ENCODE results near the gene MAD2L2. TPM values are rescaled to one million over a fixed set of nuclear protein-coding genes. Genes with fewer than 3 reads are reported as not detected.

Gene MAD2L2
- total RNA-seq, 6 experiments from 2014 or later, result 18.0 to 66.4 (median 29.7) TPM

- 92% methylated on average over 2 of the region's 4 CpGs for whole genome bisulfite sequencing (ENCODE audit: insufficient coverage, low coverage, low lambda C conversion rate, missing lambda C conversion rate)
- DNase-seq (no peak), ATAC-seq (no peak)
- intact Hi-C loops (cut with DNase I), result no loop called here
- TF ChIP-seq POLR2A (IDR thresholded peaks at IDR 0.05), result no peak
- TF ChIP-seq, protein P1, sequence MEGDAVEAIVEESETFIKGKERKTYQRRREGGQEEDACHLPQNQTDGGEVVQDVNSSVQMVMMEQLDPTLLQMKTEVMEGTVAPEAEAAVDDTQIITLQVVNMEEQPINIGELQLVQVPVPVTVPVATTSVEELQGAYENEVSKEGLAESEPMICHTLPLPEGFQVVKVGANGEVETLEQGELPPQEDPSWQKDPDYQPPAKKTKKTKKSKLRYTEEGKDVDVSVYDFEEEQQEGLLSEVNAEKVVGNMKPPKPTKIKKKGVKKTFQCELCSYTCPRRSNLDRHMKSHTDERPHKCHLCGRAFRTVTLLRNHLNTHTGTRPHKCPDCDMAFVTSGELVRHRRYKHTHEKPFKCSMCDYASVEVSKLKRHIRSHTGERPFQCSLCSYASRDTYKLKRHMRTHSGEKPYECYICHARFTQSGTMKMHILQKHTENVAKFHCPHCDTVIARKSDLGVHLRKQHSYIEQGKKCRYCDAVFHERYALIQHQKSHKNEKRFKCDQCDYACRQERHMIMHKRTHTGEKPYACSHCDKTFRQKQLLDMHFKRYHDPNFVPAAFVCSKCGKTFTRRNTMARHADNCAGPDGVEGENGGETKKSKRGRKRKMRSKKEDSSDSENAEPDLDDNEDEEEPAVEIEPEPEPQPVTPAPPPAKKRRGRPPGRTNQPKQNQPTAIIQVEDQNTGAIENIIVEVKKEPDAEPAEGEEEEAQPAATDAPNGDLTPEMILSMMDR (IDR thresholded peaks at IDR 0.05), result no peak
- Histone ChIP-seq H3K4me1 (peaks cover 0 to 5% (median 0%) of the 10 kb centered on the region in 4 donors), H3K4me3 (no peak overlapping the region), H3K36me3 (no peaks in the 10 kb centered on the region), H3K27ac (no peak overlapping the region), H3K27me3 (no peaks in the 10 kb centered on the region), H3K9me3 (no peaks in the 10 kb centered on the region)
Measured at GRCh38 chr1:11728126-11728806, 47.3 kb upstream of the MAD2L2 start.

- no peak for ATAC-seq
- 50% methylated on average over 1 of the region's 4 CpGs for WGBS (ENCODE audit: insufficient coverage, low coverage, low lambda C conversion rate, missing lambda C conversion rate)
- H3K4me3 ChIP-seq, result no peak overlapping the region
- H3K4me1 ChIP-seq, result peaks cover 0 to 5% (median 0%) of the 10 kb centered on the region in 4 donors
- H3K27me3 ChIP-seq, result no peaks in the 10 kb centered on the region
- no peak for TF ChIP-seq POLR2A (IDR thresholded peaks at IDR 0.05)
- TF ChIP-seq, protein P1 (IDR thresholded peaks at IDR 0.05), result no peak
- H3K36me3 ChIP-seq, result no peaks in the 10 kb centered on the region
- intact Hi-C loops (cut with DNase I), result no loop called here
- no peaks in the 10 kb centered on the region for H3K9me3 ChIP-seq
- H3K27ac ChIP-seq, result no peak overlapping the region
- DNase-seq, result no peak
Measured at GRCh38 chr1:11727119-11727518, 46.2 kb upstream of the MAD2L2 start.

GRCh38 chr1:11725616-11726015, 44.7 kb upstream of the MAD2L2 start:
- WGBS (ENCODE audit: insufficient coverage, low coverage, low lambda C conversion rate, missing lambda C conversion rate), result 80% methylated on average over 5 of the region's 5 CpGs
- Histone ChIP-seq H3K27ac (no peak overlapping the region), H3K4me3 (no peak overlapping the region), H3K36me3 (no peaks in the 10 kb centered on the region), H3K9me3 (no peaks in the 10 kb centered on the region), H3K4me1 (peaks cover 0 to 5% (median 0%) of the 10 kb centered on the region in 4 donors), H3K27me3 (no peaks in the 10 kb centered on the region)
- DNase-seq (no peak), ATAC-seq (peak in 1 of 4 donors; percentile 20)
- TF ChIP-seq POLR2A (IDR thresholded peaks at IDR 0.05), result no peak
- TF ChIP-seq, protein P1 (IDR thresholded peaks at IDR 0.05), result no peak
- intact Hi-C loops (cut with DNase I), result no loop called here

DNA sequence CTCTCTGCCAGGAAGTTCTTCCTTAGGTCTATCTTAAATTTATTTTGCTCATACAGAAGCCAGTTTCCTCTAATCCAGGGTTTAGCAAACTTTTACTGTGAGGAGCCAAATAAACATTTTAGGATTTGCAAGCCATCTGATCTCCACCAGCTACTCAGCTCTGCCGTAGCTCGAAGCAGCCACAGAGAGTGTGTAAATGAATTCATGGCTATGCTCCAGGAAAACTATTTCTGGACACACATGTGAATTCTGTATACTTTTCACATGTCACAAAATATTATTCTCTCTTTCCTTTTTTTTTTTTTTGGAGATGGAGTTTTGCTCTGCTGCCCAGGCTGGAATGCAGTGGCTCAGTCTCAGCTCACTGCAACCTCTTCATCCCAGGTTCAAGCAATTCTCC, 41.6 kb upstream of the MAD2L2 start:
- Histone ChIP-seq H3K27ac (no peak overlapping the region), H3K36me3 (no peaks in the 10 kb centered on the region), H3K9me3 (no peaks in the 10 kb centered on the region), H3K27me3 (no peaks in the 10 kb centered on the region), H3K4me3 (no peak overlapping the region), H3K4me1 (peaks cover 0 to 4% (median 0%) of the 10 kb centered on the region in 4 donors)
- TF ChIP-seq POLR2A (IDR thresholded peaks at IDR 0.05), result no peak
- WGBS (ENCODE audit: insufficient coverage, low coverage, low lambda C conversion rate, missing lambda C conversion rate), result 39% methylated on average over 2 of the region's 2 CpGs
- ATAC-seq (no peak), DNase-seq (no peak)
- intact Hi-C loops (cut with DNase I), result loop anchor here in 1 of 2 donors (5.0 kb wide), 1 partner anchor 70 kb away; the partner anchor contains the start of genes FBXO2 and FBXO44

DNA sequence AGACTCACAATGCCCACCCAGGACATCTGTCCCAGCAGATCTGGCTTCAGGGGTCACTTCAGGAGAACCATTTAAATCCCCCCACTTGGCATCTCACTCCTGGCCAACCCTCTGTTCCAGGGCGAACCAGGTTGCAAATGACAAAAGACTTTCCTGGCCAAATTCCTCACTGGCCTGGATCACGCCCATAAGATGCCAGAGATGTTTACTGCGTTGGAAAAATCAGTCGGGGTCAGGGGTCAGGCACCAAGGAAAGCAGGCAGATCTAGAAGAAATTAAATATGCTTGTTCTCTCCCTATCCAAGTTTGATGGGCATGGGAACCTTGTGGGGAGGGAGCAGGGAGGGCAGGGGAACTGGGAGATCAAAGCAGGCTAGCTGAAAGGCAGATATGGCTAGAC, 40.4 kb upstream of the MAD2L2 start:
- no peaks in the 10 kb centered on the region for H3K27me3 ChIP-seq
- 53% methylated on average over 4 of the region's 4 CpGs for WGBS (ENCODE audit: insufficient coverage, low coverage, low lambda C conversion rate, missing lambda C conversion rate)
- no peak overlapping the region for H3K4me3 ChIP-seq
- TF ChIP-seq, protein P1 (IDR thresholded peaks at IDR 0.05), result no peak
- TF ChIP-seq POLR2A (IDR thresholded peaks at IDR 0.05), result no peak
- no peak overlapping the region for H3K27ac ChIP-seq
- peaks cover 0 to 4% (median 0%) of the 10 kb centered on the region in 4 donors for H3K4me1 ChIP-seq
- no peaks in the 10 kb centered on the region for H3K9me3 ChIP-seq
- no peak for ATAC-seq
- H3K36me3 ChIP-seq, result no peaks in the 10 kb centered on the region
- DNase-seq, result no peak
- intact Hi-C loops (cut with DNase I), result loop anchor here in 1 of 2 donors (5.0 kb wide), 1 partner anchor 69 kb away; the partner anchor contains the start of genes FBXO2 and FBXO44

Data from right lobe of liver (tissue), 6 donors.